NOMO-1 treated with dmso at 0.1 percent for 144 hours (cell line): ENCODE data around the gene METTL26.

Experiments used
- DNase-seq: peaks from one replicate; lab custom pipeline; 2025; ENCODE audit not compliant: unreplicated experiment; lab: John Stamatoyannopoulos, UW

The METTL26 gene

DNA sequence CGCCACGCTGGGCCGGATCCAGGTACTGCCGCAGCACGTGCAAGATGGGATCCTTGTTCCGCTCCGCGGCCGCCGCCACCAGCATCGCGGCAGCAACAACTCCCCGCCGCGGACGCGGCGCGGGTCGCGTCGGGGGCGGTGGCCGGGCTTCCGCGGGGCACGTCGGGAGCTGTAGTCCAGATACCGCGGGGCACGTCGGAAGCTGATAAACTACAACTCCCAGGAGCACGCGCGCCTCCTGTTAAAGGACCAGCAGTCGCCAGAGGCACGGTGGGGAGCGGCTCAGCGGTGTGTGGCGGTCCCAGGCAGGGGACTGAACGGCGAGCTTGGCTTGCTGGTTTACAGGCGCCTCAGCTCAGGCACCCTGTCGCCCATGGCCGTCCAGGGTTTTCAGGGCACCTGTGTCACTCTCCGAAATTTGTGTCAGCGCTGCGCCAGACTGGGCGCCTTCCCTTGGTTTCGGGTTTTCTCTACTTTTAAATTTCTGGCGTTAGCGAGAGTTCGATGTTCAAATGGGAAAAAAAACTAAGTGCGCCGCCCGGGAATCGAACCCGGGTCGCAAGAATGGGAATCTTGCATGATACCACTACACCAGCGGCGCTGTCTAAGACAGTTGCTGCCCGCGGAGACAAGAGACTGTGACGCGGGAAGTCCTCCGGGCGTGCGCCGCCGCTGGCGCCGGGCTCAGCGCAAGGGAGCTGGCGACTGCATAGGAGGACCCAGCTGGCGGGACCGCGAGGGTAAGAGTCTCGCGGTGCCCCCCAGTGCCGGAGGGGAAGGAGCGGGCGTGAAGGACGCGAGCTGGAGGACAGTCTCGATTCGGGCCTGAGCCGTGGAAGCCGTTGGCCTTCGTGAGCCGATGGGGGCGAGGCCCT, at the start of gene METTL26:
METTL26 (minus strand) TSS at position 100 of the 875 bp plus-strand sequence; CDS start at position 85, 15 bp downstream.
- peak; percentile 90 for DNase-seq

DNA sequence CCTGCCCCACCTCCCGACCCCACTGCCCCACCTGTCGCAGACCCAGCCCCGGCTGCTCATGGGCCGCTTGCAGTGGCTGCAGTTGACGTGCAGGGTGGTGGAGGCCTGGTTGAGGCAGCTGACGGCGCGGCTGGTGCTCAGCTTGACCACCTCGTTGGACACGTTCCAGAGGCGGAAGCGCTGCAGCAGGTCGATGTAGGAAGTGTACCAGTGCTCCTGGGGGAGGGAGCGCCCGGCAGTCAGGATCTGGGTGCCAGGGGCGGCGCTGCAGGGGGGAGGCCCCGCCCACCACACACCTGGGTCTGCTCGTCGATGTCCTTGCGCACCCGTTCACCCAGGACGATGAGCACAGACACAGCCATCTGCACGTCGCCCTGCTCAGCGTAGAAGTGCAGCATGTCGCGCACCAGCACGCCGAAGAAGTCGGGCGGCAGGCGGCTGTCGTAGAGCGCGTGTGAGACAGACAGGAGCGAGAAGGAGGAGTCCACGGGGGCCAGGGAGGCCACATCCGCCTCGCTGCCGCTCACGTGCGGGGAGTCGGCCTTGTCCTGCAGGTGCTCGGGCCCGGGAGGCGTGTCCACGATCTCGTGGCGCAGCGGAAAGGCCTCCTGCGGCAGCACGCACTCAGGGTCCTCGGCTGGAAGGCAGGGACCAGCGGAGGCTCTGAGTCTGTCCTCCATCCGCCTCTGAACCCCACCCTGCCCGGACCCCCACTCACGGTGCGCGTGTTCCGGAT, 49.0 kb upstream of the METTL26 start:
- no peak for DNase-seq

DNA sequence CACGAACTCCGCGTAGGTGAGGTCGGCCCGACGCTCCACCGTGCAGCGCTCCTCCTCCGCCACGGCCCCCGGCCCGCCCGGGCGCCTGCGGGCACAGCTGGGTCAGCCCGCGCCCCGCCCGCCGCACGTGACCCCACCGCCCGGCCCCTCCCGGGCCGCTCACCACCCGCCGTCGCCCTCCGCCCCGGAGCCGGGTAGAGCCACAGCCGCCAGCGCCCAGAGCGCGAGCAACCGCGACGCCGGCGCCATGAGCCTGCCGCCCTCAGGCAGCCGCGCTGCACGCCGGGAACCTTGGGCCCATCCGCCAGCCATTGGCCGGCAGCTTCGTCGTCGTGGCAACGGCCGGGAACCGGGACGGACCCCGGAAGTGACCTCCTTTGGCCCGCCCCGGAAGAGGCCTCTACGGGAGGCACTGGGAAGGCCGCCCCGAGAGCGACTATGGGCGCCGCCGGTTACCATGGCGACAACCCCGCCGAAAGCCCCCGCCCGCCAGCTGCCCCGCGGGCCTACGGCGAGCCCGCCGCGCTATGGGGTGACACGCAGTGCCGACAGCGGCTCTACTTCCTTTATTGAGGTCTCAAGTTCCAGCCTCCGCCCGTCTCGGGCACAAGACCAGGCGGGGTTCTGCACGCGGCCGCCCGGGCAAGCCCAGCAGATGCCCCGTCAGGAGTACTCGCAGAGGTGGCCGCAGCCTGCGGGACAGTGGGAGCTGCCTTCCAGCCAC, 48.1 kb upstream of the METTL26 start, which contains the start of gene JMJD8:
JMJD8 (minus strand) TSS at position 264 of the 724 bp plus-strand sequence; CDS start at position 249, 15 bp downstream.
- peak; percentile 91 for DNase-seq

DNA sequence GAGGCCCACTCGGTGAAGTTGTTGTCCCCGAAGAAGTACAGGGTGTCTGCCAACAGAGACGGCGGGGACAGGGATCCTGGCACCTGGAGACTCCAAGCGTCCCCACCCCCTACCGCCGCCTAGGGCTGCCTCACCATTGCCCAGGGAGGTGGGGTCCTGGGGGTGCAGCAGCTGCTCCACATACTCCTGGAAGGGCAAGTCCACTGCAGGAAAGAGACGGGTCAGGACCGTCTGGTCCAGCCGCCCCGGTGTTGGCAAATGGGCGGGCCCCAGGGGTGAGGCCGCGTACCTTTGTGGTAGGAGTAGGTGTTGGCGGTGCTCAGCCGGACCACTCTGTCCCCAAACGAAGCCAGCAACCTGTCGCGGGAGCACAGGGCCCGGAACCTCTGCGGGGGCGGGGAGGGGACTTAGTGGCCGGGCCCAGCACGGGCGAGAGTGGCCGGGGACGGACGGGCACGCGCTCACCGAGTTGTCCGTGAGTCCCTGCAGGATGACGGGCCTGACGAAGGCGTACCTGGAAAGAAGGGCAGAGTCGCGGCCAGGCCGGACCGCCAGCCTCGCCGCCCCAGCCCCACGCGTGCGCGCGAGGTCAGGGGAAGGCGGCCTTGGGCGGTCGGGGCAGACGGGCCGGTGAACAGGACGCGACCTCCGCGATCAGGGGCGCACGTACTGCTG, 47.4 kb upstream of the METTL26 start:
- DNase-seq: no peak

DNA sequence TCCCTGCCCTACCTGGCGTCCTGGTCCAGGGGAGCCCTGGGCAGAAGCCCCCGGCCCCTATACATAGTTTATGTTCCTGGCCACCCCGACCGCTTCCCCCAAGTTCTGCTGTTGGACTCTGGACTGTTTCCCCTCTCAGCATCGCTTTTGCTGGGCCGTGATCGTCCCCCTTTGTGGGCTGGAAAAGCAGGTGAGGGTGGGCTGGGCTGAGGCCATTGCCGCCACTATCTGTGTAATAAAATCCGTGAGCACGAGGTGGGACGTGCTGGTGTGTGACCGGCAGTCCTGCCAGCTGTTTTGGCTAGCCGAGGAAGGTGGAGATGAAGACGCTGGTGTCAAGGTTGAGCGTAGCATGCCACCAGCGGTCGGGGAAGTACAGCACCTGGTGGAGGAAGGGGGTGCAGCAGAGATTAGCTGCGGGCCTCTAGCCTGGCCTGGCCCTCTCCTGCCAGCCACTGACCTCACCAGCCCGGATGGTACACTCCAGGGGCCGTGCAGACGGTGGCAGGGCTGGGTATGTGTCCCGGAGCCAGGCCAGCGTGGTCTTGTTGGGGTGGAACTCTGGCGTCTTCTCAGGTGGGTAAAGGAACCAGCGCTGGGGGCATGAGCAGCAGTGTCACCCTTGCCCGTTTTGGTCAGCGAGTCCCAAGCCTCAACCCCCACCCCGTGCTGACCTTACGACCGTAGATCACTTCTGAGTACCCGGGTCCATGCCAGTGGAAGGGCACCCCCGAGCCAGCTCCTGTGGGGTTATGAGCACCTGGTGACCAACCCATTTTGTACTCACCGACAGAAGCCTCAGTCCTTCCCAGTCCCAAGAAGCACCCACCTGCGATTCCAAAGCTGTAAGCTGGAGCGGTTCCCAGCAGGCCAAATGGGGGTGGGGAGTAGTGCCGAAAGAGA, 46.6 kb upstream of the METTL26 start:
- no peak for DNase-seq

DNA sequence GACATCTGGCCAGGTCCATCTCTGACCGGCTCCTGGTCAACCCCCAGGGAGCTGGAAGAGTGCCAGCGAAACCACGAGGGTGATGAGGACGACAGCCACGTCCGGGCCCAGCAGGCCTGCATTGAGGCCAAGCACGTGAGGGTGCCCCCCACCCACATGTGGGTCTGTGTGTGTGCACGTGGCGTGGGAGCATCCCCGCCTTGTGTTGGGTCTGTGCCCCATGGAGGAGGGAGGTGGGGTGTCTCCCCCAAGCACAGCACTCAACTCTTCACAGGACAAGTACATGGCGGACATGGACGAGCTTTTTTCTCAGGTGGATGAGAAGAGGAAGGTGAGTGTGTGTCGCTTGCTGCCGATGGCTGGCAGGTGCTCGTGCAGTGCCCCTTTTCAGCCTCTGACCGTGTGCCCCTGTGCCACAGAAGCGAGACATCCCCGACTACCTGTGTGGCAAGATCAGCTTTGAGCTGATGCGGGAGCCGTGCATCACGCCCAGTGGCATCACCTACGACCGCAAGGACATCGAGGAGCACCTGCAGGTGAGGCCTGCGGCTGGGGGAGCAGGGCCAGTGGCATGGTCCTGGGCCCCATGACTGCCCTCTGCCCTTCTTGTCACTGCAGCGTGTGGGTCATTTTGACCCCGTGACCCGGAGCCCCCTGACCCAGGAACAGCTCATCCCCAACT, 45.8 kb upstream of the METTL26 start:
- no peak for DNase-seq

DNA sequence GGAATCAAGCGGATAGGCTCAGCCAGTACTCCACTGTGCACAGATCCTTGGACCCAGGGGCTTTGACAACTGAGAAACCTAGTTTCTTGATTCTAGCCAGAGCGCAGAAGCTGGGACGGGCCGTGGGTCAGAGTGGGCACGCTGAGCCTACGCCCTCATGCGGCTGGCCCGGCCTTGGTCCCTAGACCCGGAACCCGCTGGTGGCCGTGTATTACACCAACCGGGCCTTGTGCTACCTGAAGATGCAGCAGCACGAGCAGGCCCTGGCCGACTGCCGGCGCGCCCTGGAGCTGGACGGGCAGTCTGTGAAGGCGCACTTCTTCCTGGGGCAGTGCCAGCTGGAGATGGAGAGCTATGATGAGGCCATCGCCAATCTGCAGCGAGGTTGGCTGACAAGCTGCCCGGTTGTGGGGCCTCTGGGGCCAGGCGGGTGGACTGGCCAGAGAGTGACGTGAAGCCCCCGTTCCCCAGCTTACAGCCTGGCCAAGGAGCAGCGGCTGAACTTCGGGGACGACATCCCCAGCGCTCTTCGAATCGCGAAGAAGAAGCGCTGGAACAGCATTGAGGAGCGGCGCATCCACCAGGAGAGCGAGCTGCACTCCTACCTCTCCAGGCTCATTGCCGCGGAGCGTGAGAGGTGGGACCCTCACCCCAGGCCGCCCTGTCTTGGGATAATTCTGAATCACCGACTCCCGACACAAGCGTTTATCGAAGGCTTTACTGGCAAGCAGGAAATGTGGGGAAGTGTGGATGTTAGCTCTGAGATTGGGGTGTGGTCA, 45.1 kb upstream of the METTL26 start:
- DNase-seq: no peak

DNA sequence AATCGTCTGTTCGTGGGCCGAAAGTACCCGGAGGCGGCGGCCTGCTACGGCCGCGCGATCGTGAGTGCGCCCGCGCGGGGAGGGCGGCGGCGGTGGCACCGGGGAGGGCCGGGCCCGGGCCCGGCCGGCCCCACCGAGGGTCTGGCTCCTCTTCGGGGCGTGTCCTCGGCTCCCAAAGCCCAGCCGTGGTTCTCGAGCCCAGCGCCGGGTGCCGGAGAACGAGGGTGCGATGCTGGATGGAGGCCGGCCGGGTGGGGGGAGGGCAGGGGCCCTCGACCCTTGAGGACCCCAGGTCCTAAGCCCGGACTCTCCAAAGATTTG, 44.5 kb upstream of the METTL26 start:
- DNase-seq: no peak

DNA sequence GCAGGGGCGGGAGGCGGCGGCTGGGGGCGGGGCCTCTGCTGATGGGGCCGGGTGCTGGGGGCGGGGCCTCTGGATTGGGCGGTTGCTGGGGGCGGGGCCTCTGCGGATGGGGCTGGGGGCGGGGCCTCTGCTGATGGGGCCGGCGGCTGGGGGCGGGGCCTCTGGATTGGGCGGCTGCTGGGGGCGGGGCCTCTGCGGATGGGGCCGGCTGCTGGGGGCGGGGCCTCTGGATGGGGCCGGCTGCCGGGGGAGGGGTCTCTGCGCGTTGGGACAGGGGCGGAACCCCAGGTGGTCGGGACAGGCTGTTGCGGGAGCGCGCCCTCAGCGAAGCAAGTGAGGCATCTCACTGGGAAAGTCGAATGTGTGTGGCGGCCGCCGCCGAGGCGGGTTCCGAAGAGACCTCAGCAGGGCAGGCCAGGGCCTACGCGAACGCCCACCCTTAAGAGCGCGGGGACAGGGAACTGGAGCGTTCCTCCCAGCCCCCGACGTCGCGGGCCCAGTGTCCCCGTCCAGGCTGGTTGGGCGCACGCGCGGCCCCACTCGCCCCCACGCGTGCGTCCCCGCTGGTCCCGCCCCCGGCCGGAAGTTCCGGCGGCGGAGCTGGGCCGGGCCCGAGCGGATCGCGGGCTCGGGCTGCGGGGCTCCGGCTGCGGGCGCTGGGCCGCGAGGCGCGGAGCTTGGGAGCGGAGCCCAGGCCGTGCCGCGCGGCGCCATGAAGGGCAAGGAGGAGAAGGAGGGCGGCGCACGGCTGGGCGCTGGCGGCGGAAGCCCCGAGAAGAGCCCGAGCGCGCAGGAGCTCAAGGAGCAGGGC, 43.9 kb upstream of the METTL26 start, which contains the start of gene STUB1:
STUB1 (plus strand) TSS at position 597 of the 811 bp plus-strand sequence; CDS start at position 713, 116 bp downstream.
- DNase-seq: peak; percentile 76

DNA sequence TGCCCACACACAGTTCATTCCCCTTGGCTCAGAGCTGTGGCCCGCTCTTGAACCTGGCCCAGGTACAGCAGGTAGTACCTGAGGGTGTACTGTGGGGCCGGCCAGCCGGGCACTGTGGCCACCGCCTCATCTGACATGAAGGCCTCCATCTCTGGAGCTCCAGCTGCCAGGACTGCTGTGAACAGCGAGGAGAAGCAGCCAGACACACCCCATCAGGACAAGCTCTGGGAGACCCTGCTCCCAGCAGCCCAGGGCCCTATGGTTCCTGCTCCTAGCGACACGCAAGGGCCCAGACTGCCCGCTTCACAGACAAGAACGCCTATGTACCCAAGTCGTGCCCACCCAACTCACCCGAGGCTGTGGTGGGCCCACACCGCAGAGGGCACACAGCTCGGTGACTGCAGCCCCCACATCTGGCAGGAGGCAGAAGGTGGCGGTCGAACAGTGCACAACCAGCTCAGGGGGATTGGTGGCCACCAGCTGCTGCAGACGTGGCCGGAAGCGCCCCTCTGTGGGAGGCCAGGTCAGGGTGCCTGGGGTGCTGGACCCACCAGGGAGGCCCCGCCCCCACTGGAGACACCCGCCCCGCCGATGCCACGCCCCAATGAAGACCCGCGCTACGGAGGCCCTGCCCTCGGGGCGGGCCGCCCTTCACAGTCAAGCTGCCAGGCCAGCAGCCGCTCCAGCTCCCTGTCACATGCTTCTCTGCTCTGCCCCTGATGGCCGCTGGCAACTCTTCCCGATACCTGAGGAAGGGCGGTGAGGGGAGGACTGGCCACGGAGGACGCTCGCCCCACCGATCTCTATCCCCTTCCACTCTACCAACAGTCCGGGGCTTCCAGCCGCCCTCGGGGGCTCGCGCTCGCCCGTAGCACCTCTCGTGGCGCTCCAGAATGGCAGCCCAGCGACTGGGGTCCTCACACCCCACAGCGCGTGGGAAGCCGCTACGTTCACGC, 43.0 kb upstream of the METTL26 start:
- DNase-seq: no peak

DNA sequence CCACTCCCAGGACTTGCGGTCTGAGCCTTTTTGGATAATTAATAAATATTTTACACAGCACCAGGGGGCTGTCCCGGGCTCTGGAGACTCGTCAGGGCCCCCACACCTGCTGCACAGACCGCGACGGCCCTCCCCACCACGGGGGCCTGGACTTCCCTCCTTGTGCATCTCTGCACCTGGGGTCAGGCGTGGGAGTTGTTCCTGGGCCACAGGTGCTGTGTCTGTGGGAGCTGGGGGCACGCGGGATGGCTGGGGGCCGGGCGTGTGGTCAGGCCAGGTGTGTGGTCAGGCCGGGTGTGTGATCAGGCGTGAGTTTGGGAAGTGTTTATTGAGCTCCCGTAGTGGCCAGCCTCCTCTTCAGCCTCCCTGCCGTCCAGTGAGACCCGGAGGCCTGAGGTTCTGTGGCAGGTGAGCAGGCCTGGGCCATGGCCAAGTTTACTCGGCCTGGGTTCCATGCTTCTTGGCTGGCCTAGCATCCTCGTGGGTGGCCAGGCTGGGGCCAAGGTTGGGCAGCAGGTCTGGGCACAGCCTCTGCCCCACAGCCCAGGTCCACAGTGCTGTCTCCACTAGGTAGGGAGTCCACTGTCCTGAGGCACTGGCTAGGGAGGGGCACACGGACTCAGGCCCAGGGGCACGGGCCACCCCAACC, 42.2 kb upstream of the METTL26 start:
- no peak for DNase-seq

DNA sequence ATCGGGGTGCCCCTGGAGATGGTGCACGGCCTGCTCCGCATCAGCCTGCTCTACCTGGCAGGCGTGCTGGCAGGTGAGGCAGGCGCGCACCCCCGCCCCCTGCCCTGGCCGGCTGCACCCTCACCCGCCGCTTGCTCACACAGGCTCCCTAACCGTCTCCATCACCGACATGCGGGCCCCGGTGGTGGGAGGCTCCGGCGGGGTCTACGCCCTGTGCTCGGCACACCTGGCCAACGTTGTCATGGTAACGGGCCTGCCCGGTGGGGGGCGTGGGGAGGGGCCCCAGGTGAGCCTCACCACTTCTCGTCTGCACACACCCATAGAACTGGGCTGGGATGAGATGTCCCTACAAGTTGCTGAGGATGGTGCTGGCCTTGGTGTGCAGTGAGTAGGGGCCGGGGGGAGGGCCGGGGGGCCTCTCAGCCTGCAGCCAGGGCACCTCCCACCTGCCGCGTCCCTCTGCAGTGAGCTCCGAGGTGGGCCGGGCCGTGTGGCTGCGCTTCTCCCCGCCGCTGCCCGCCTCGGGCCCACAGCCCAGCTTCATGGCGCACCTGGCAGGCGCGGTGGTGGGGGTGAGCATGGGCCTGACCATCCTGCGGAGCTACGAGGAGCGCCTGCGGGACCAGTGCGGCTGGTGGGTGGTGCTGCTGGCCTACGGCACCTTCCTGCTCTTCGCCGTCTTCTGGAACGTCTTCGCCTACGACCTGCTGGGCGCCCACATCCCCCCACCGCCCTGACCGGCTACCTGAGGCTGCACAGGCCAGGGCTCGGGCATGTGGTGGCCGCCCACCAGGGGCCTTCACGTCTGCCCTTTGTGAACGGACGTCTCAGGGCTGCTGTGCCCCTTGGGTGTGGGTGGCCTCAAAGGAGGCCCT, 41.4 kb upstream of the METTL26 start:
- DNase-seq: no peak

DNA sequence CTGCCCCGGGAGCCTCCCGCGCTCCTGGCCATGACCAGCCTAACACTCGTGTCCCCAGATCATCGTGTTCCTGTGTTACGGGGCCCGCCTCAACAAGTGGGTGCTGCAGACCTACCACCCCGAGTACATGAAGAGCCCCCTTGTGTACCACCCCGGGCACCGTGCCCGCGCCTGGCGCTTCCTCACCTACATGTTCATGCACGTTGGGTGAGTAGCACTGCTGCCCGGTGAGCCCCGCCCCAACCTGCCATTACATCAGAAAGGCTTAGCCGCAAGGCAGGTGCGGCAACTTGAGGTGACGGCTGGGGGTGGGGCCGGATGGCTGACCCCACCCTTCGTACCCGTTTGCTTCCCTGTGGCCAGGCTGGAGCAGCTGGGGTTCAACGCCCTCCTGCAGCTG, 40.8 kb upstream of the METTL26 start:
- DNase-seq: no peak

DNA sequence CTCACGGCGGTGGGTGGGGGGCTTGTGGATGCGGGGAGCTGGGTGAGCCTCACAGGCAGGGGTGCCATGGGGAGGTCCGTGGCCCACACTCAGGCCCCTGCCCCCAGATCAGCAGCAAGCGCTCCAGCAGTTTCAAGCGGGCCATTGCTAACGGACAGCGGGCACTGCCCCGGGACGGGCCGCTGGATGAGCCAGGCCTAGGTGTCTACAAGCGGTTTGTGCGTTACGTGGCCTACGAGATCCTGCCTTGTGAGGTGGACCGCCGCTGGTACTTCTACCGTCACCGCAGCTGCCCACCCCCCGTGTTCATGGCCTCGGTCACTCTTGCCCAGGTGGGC, 40.4 kb upstream of the METTL26 start:
- no peak for DNase-seq

DNA sequence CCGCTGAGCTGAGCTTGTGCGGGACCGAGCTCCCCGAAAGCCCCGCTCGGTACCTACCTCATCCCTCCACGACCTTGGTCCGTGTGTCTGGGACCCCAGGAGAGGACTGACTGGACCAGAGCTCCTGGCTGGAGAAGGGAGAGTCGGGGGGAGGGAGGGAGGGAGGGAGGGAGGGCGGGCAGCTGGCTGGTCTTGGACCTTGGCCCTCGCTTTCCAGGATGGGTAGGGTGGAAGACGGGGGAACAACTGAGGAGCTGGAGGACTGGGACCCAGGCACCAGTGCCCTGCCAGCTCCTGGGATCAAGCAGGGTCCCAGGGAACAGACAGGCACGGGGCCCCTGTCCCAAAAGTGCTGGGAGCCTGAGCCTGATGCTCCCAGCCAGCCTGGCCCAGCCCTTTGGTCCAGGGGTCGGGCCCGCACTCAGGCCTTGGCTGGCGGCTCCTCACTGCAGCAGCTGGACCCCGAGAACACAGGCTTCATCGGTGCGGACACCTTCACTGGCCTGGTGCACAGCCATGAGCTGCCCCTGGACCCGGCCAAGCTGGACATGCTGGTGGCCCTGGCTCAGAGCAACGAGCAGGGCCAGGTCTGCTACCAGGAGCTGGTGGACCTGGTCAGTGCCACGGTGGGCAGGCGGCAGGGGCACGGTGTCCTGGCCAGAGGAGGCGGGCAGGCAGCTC, 39.9 kb upstream of the METTL26 start:
- DNase-seq: no peak
